K562 (cell line): ENCODE measurements around the gene BRICD5. TPM values are rescaled to one million over a fixed set of nuclear protein-coding genes. Genes with fewer than 3 reads are reported as not detected.

Experiments used
- BDP1 ChIP-seq: IDR thresholded peaks from 3 replicates; pipeline ENCODE4 v1.6.1; 2011; ENCODE audit not compliant: insufficient read length, insufficient read depth
- CREB1 ChIP-seq, 2 experiments: sonication (generic) in 1 of 2; formaldehyde crosslinking in 1 of 2; IDR thresholded peaks; 2 replicates each; pipeline versions ENCODE4 v1.6.1 to v1.8.0; 2012 to 2022; ENCODE audit warnings: inconsistent platforms in 1 of 2, mild to moderate bottlenecking in 1 of 2, missing genetic modification reagents in 1 of 2, moderate library complexity in 1 of 2
- CREM ChIP-seq: IDR thresholded peaks from 2 replicates; pipeline ENCODE4 v1.6.1; 2014; ENCODE audit warnings: antibody characterized with exemption, low read depth
- CXXC5 ChIP-seq: fragments of 250-450 bp; sonication (Bioruptor Pico); IDR thresholded peaks from 2 replicates; pipeline ENCODE4 v1.8.0; 2022; ENCODE audit warnings: inconsistent platforms, mild to moderate bottlenecking, moderate library complexity
- DPF2 ChIP-seq: fragments of 450-650 bp; IDR thresholded peaks from 2 replicates; pipeline ENCODE4 v1.6.1; 2016
- E2F6 ChIP-seq, 2 experiments: IDR thresholded peaks; 2 replicates each; pipeline ENCODE4 v1.6.1; 2011; ENCODE audit warnings: borderline replicate concordance in 1 of 2, control low read depth in 1 of 2, low read depth in 1 of 2, low read length in 1 of 2, mild to moderate bottlenecking in 1 of 2, mixed read lengths in 1 of 2, moderate library complexity in 1 of 2; ENCODE audit not compliant: insufficient read depth in 1 of 2, insufficient read length in 1 of 2, poor library complexity in 1 of 2, severe bottlenecking in 1 of 2; ENCODE audit errors: extremely low read depth in 1 of 2
- FOS ChIP-seq: IDR thresholded peaks from 3 replicates; pipeline ENCODE4 v1.6.1; 2011; ENCODE audit not compliant: insufficient read length; ENCODE audit errors: extremely low read depth
- HNRNPL ChIP-seq: fragments of 200-400 bp; formaldehyde crosslinking; IDR thresholded peaks from 2 replicates; pipeline ENCODE4 v1.6.1; 2017; ENCODE audit warnings: low read depth, mild to moderate bottlenecking, low read length
- KLF16 ChIP-seq: IDR thresholded peaks from 2 replicates; pipeline ENCODE4 v1.6.1; 2016; ENCODE audit warnings: antibody characterized with exemption
- NRF1 ChIP-seq, 2 experiments: fragments of 450-650 bp; IDR thresholded peaks in 1 of 2; conservative IDR thresholded peaks in 1 of 2; 2 replicates each; pipeline ENCODE4 v1.6.1; 2014; ENCODE audit warnings: mild to moderate bottlenecking in 2 of 2
- POLR2AphosphoS2 ChIP-seq: IDR thresholded peaks from 2 replicates; pipeline ENCODE4 v1.6.1; 2012; ENCODE audit warnings: low read length, improper control_type of control experiment
- RNF2 ChIP-seq: sonication (generic); IDR thresholded peaks from 2 replicates; pipeline ENCODE4 v1.6.1; 2016
- TAF1 ChIP-seq: IDR thresholded peaks from 2 replicates; pipeline ENCODE4 v1.6.1; 2011; ENCODE audit warnings: mild to moderate bottlenecking, low read length, moderate library complexity; ENCODE audit not compliant: insufficient read depth, control insufficient read depth, severe bottlenecking; ENCODE audit errors: extremely low read depth
- TEAD4 ChIP-seq, 2 experiments: sonication (generic) in 1 of 2; formaldehyde crosslinking in 1 of 2; IDR thresholded peaks; 2 replicates each; pipeline versions ENCODE4 v1.6.1 to v1.8.0; 2012 to 2022; ENCODE audit warnings: borderline replicate concordance in 1 of 2, inconsistent platforms in 1 of 2, low read length in 1 of 2, mild to moderate bottlenecking in 1 of 2, missing genetic modification reagents in 1 of 2
- ZNF133 ChIP-seq: fragments of 250-450 bp; sonication (Bioruptor Pico); IDR thresholded peaks from 2 replicates; pipeline ENCODE4 v1.4.0; 2020; ENCODE audit warnings: mild to moderate bottlenecking
- polyA plus RNA-seq, 8 experiments: library from polyadenylated mRNA; depleted of rRNA in 4 of 8; stranded (reverse) in 5 of 8; unstranded in 3 of 8; fragments of >200 nt; fragmentation: Nextera tagmentation in 2 of 8; fragmentation: Illumina TruSeq in 1 of 8; extraction: Ambion mirVana in 2 of 8; extraction: Trizol in 1 of 8; gene quantifications; 2 replicates each; pipeline versions ENCODE4 v1.2.1 to v1.2.3, GENCODE V29; 2011 to 2014; ENCODE audit warnings: inconsistent platforms in 1 of 8, missing spikeins in 1 of 8
- total RNA-seq, 7 experiments: library from RNA; depleted of rRNA in 6 of 7; stranded (reverse); fragments of >200 nt in 6 of 7; fragmentation: Illumina TruSeq in 2 of 7; extraction: Trizol in 2 of 7; gene quantifications; 2 replicates each; pipeline versions ENCODE4 v1.2.1 to v1.2.3, GENCODE V29; 2011 to 2021; ENCODE audit warnings: low replicate concordance in 1 of 7
- TF ChIP-seq, protein P1 (sequence below): fragments of 450-650 bp; IDR thresholded peaks from 2 replicates; pipeline ENCODE4 v1.6.1; 2017; ENCODE audit warnings: antibody characterized with exemption, mild to moderate bottlenecking
- TF ChIP-seq, protein P2 (sequence below): sonication (generic); formaldehyde crosslinking; IDR thresholded peaks from 2 replicates; pipeline ENCODE4 v1.8.1; 2023; ENCODE audit warnings: mild to moderate bottlenecking, missing genetic modification reagents
- TF ChIP-seq, protein P3 (sequence below): fragments of 250-450 bp; sonication (Bioruptor Pico); IDR thresholded peaks from 2 replicates; pipeline ENCODE4 v1.5.0; 2020; ENCODE audit warnings: mild to moderate bottlenecking

BRICD5 gene
- total and polyA plus RNA-seq, 9 of the 15 experiments (the other 6 are each of a cell fraction or from before 2014, with no cell fraction given): 0.24 to 15.1 (median 2.4) TPM; not detected in 1

DNA sequence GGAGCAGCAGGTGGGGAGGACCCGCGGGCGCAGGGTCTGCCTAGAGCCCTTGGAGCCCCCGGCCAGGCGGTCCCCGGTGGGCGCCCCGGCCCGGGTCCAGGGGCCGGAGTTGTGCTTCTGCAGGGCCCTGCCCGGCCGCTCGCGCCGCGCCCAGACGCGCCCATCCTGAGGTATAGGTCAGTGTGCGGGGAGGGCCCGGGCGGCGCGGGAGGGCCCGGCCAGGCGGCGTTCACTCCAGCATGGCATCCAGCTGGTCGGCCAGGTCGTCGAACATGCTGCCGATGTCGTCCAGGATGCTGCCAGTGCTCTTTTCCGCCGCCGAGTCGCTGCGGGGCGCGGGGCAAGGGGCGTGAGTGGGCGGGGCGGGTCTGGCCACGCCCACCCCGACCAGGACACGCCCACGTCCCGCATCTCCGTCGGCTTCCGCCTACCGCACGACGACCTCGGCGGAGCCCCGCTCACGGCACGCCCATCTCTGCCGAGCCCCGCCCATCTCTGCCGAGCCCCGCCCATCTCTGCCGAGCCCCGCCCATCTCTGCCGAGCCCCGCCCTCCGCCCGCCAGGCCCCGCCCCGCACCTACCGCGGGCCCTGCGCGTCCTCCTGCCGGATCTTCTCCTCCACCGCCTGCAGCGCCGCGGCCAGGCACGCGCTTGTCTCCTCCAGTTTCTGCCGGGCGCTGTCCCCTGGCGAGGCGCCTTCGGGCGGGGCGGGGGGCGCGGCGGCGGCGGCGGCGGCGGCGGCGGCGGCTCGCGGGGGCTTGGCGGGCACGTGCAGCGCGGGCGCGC, 32.1 kb downstream of the BRICD5 start (continued):
- TF ChIP-seq, protein P1, sequence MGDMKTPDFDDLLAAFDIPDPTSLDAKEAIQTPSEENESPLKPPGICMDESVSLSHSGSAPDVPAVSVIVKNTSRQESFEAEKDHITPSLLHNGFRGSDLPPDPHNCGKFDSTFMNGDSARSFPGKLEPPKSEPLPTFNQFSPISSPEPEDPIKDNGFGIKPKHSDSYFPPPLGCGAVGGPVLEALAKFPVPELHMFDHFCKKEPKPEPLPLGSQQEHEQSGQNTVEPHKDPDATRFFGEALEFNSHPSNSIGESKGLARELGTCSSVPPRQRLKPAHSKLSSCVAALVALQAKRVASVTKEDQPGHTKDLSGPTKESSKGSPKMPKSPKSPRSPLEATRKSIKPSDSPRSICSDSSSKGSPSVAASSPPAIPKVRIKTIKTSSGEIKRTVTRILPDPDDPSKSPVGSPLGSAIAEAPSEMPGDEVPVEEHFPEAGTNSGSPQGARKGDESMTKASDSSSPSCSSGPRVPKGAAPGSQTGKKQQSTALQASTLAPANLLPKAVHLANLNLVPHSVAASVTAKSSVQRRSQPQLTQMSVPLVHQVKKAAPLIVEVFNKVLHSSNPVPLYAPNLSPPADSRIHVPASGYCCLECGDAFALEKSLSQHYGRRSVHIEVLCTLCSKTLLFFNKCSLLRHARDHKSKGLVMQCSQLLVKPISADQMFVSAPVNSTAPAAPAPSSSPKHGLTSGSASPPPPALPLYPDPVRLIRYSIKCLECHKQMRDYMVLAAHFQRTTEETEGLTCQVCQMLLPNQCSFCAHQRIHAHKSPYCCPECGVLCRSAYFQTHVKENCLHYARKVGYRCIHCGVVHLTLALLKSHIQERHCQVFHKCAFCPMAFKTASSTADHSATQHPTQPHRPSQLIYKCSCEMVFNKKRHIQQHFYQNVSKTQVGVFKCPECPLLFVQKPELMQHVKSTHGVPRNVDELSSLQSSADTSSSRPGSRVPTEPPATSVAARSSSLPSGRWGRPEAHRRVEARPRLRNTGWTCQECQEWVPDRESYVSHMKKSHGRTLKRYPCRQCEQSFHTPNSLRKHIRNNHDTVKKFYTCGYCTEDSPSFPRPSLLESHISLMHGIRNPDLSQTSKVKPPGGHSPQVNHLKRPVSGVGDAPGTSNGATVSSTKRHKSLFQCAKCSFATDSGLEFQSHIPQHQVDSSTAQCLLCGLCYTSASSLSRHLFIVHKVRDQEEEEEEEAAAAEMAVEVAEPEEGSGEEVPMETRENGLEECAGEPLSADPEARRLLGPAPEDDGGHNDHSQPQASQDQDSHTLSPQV: 0 out of 2 replicates have a peak, but pooled peaks have one; percentile 24
- TF ChIP-seq ZNF133 (CRISPR knock-in tag) (no peak), TEAD4 (IDR thresholded peaks at IDR 0.05; ENCODE audit: low read length) (0 out of 2 replicates have a peak, but pooled peaks have one; percentile 5), TEAD4 (CRISPR knock-in tag; IDR thresholded peaks at IDR 0.05; ENCODE audit: borderline replicate concordance) (no peak), DPF2 (no peak), KLF16 (peak; percentile 8; the same call in 1 of the 2 replicates), CREM (peak; percentile 64), BDP1 (no peak), HNRNPL (peak; percentile 28; the same call in 1 of the 2 replicates), CREB1 (IDR thresholded peaks at IDR 0.05) (peak; percentile 56; the same call in 1 of the 2 replicates), CREB1 (CRISPR knock-in tag; IDR thresholded peaks at IDR 0.05) (no peak), NRF1 (conservative IDR thresholded peaks at IDR 0.05 in 1 of 2, IDR thresholded peaks at IDR 0.05 in 1 of 2) (peak; percentile 69 to 74), E2F6 (IDR thresholded peaks at IDR 0.05; ENCODE audit: borderline replicate concordance in 1 of 2, extremely low read depth in 1 of 2, insufficient read depth in 1 of 2, insufficient read length in 1 of 2, low read depth in 1 of 2, low read length in 1 of 2, poor library complexity in 1 of 2, severe bottlenecking in 1 of 2) (peak; percentile 89 to 99), FOS (no peak), RNF2 (0 out of 2 replicates have a peak, but pooled peaks have one; percentile 43), TAF1 (peak; percentile 41), CXXC5 (CRISPR knock-in tag) (peak; percentile 41), POLR2AphosphoS2 (peak; percentile 81; the same call in 1 of the 2 replicates)
- TF ChIP-seq, protein P2, sequence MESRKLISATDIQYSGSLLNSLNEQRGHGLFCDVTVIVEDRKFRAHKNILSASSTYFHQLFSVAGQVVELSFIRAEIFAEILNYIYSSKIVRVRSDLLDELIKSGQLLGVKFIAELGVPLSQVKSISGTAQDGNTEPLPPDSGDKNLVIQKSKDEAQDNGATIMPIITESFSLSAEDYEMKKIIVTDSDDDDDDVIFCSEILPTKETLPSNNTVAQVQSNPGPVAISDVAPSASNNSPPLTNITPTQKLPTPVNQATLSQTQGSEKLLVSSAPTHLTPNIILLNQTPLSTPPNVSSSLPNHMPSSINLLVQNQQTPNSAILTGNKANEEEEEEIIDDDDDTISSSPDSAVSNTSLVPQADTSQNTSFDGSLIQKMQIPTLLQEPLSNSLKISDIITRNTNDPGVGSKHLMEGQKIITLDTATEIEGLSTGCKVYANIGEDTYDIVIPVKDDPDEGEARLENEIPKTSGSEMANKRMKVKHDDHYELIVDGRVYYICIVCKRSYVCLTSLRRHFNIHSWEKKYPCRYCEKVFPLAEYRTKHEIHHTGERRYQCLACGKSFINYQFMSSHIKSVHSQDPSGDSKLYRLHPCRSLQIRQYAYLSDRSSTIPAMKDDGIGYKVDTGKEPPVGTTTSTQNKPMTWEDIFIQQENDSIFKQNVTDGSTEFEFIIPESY (CRISPR knock-in tag): peak; percentile 93
- TF ChIP-seq, protein P3, sequence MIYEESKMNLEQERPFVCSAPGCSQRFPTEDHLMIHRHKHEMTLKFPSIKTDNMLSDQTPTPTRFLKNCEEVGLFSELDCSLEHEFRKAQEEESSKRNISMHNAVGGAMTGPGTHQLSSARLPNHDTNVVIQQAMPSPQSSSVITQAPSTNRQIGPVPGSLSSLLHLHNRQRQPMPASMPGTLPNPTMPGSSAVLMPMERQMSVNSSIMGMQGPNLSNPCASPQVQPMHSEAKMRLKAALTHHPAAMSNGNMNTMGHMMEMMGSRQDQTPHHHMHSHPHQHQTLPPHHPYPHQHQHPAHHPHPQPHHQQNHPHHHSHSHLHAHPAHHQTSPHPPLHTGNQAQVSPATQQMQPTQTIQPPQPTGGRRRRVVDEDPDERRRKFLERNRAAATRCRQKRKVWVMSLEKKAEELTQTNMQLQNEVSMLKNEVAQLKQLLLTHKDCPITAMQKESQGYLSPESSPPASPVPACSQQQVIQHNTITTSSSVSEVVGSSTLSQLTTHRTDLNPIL (CRISPR knock-in tag): no peak
